IMR-90 (cell line): ENCODE results near the gene BCL11A. TPM values are rescaled to one million over a fixed set of nuclear protein-coding genes. Genes with fewer than 3 reads are reported as not detected.

Experiments
- ATAC-seq: fragments of 200-7000 bp; cut with Tn5 transposase; 2 replicates; pipeline ENCODE4 v1.9.1; 2020; ENCODE audit warnings: low read depth, mild to moderate bottlenecking, moderate library complexity
- BruUV-seq: library from RNA; stranded (reverse); fragments of 400-500 nt; replicated peaks from 2 replicates; lab custom pipeline; 2021; lab: Mats Ljungman, UMichigan
- CTCF ChIA-PET: fragments of 300-600 bp; formaldehyde crosslinking; extraction: SDS; loops from one replicate; lab custom pipeline; 2021; ENCODE audit warnings: antibody characterized with exemption; lab: Yijun Ruan, JAX
- POLR2A ChIA-PET: fragments of 300-600 bp; sonication (Branson Sonifier 250); formaldehyde crosslinking; loops from one replicate; lab custom pipeline; 2022; ENCODE audit warnings: antibody characterized with exemption; ENCODE audit not compliant: unreplicated experiment; lab: Charles Lee
- DNase-seq: peaks from one replicate; pipeline ENCODE4 v3.0.0; 2013
- H2AFZ ChIP-seq: replicated peaks from 2 replicates; pipeline ENCODE3; 2013; ENCODE audit warnings: low read length, mild to moderate bottlenecking; ENCODE audit not compliant: poor library complexity
- H2AK5ac ChIP-seq: 2 replicates; pipeline ENCODE4 v1.6.1; 2013; ENCODE audit warnings: low read depth, low read length, inconsistent platforms
- H2AK9ac ChIP-seq: replicated peaks from 2 replicates; pipeline ENCODE3; 2013; ENCODE audit warnings: mild to moderate bottlenecking, low read depth, low read length, moderate library complexity; ENCODE audit not compliant: poor library complexity
- H2BK120ac ChIP-seq: 2 replicates; pipeline ENCODE4 v1.6.1; 2013; ENCODE audit warnings: low read depth, low read length, inconsistent platforms
- H2BK15ac ChIP-seq: 3 replicates; pipeline ENCODE4 v1.6.1; 2013; ENCODE audit warnings: low read depth, low read length, inconsistent platforms
- H2BK20ac ChIP-seq: 2 replicates; pipeline ENCODE4 v1.6.1; 2013; ENCODE audit warnings: low read depth, mild to moderate bottlenecking, inconsistent platforms, low read length, moderate library complexity
- H2BK5ac ChIP-seq: 2 replicates; pipeline ENCODE4 v1.6.1; 2013; ENCODE audit warnings: mild to moderate bottlenecking, low read depth, low read length, inconsistent platforms; ENCODE audit not compliant: poor library complexity, severe bottlenecking
- H3K14ac ChIP-seq: replicated peaks from 2 replicates; pipeline ENCODE4 v1.6.1; 2013; ENCODE audit warnings: low read depth, low read length, inconsistent platforms
- H3K18ac ChIP-seq: 2 replicates; pipeline ENCODE4 v1.6.1; 2013; ENCODE audit warnings: low read depth, low read length, control low read depth
- H3K23ac ChIP-seq: 2 replicates; pipeline ENCODE4 v1.6.1; 2013; ENCODE audit warnings: low read depth, low read length, inconsistent platforms
- H3K27ac ChIP-seq: 2 replicates; pipeline ENCODE4 v1.5.1; 2013; ENCODE audit warnings: mild to moderate bottlenecking, control low read depth, low read length; ENCODE audit not compliant: insufficient read depth
- H3K27me3 ChIP-seq: 2 replicates; pipeline ENCODE4 v1.6.1; 2013; ENCODE audit warnings: low read length; ENCODE audit not compliant: control insufficient read depth, insufficient read depth
- H3K36me3 ChIP-seq: 2 replicates; pipeline ENCODE4 v1.6.1; 2013; ENCODE audit warnings: low read length, mixed read lengths; ENCODE audit not compliant: control insufficient read depth, insufficient read depth
- H3K4ac ChIP-seq: 2 replicates; pipeline ENCODE4 v1.6.1; 2013; ENCODE audit warnings: low read depth, low read length, inconsistent platforms
- H3K4me1 ChIP-seq: 2 replicates; pipeline ENCODE4 v1.6.1; 2013; ENCODE audit warnings: low read length, mixed read lengths; ENCODE audit not compliant: control insufficient read depth, insufficient read depth
- H3K4me2 ChIP-seq: 2 replicates; pipeline ENCODE4 v1.6.1; 2013; ENCODE audit warnings: low read depth, mild to moderate bottlenecking, control low read depth, low read length, moderate library complexity
- H3K4me3 ChIP-seq: 2 replicates; pipeline ENCODE4 v1.5.1; 2013; ENCODE audit warnings: low read depth, mild to moderate bottlenecking, control low read depth, low read length, moderate library complexity; ENCODE audit not compliant: insufficient read depth
- H3K56ac ChIP-seq: 2 replicates; pipeline ENCODE4 v1.6.1; 2013; ENCODE audit warnings: low read length, inconsistent platforms; ENCODE audit not compliant: insufficient read depth; ENCODE audit errors: extremely low read depth
- H3K79me1 ChIP-seq, 2 experiments: 2 replicates each; pipeline ENCODE4 v1.6.1; 2013; ENCODE audit warnings: low read length in 2 of 2, inconsistent platforms in 1 of 2, low read depth in 1 of 2
- H3K9ac ChIP-seq: 2 replicates; pipeline ENCODE4 v1.6.1; 2013; ENCODE audit warnings: low read depth, low read length, control low read depth
- H3K9me1 ChIP-seq: 2 replicates; pipeline ENCODE4 v1.6.1; 2013; ENCODE audit warnings: low read length, inconsistent platforms; ENCODE audit not compliant: insufficient read depth
- H3K9me3 ChIP-seq: 2 replicates; pipeline ENCODE4 v1.6.1; 2013; ENCODE audit warnings: low read length; ENCODE audit not compliant: control insufficient read depth, insufficient read depth
- H4K20me1 ChIP-seq: 2 replicates; pipeline ENCODE4 v1.6.1; 2013; ENCODE audit warnings: low read length, inconsistent platforms; ENCODE audit not compliant: insufficient read depth
- H4K5ac ChIP-seq: 2 replicates; pipeline ENCODE4 v1.6.1; 2013; ENCODE audit warnings: mild to moderate bottlenecking, low read depth, low read length, control low read depth
- H4K8ac ChIP-seq, 2 experiments: 2 replicates each; pipeline ENCODE4 v1.6.1; 2013; ENCODE audit warnings: low read depth in 2 of 2, low read length in 2 of 2, control low read depth in 1 of 2, inconsistent platforms in 1 of 2
- H4K91ac ChIP-seq: 2 replicates; pipeline ENCODE4 v1.6.1; 2013; ENCODE audit warnings: low read depth, low read length, inconsistent platforms; ENCODE audit not compliant: insufficient read depth
- BHLHE40 ChIP-seq: fragments of 150-350 bp; IDR thresholded peaks from 2 replicates; pipeline ENCODE4 v1.6.1; 2016; ENCODE audit warnings: mild to moderate bottlenecking, low read depth, low read length
- MXI1 ChIP-seq: IDR thresholded peaks from 2 replicates; pipeline ENCODE4 v1.6.1; 2012; ENCODE audit warnings: low read depth, mild to moderate bottlenecking, low read length, moderate library complexity, borderline replicate concordance
- POLR2A ChIP-seq: IDR thresholded peaks from 2 replicates; pipeline ENCODE4 v1.6.1; 2012; ENCODE audit warnings: mild to moderate bottlenecking, low read depth, low read length
- RCOR1 ChIP-seq: IDR thresholded peaks from 2 replicates; pipeline ENCODE4 v1.6.1; 2012; ENCODE audit warnings: mild to moderate bottlenecking, low read length, improper control_type of control experiment; ENCODE audit not compliant: insufficient replicate concordance
- WGBS, 2 experiments: methylation state at CpG; one replicate each; pipeline versions ENCODE4 v1.1.5 to v1.1.7; 2013; ENCODE audit warnings: missing lambda C conversion rate in 2 of 2; ENCODE audit not compliant: insufficient read length in 1 of 2; ENCODE audit errors: extremely low coverage in 2 of 2; 5-methylcytosine and 5-hydroxymethylcytosine counted together
- dilution Hi-C: fragments of 300-500 bp; cut with HindIII; formaldehyde crosslinking; loops from one replicate; pipeline ENCODE4 v1.14.3; 2018; ENCODE audit warnings: low sequenced_read_pairs; ENCODE audit not compliant: unreplicated experiment
- in situ Hi-C: fragments of 300-500 bp; cut with MboI; formaldehyde crosslinking; loops from 3 replicates; pipeline ENCODE4 v1.14.3; 2019; ENCODE audit warnings: low sequenced_read_pairs, inconsistent platforms, mixed read lengths
- intact Hi-C: fragments of 100-400 bp; cut with micrococcal nuclease; formaldehyde crosslinking; loops from 2 replicates; pipeline ENCODE4 v1.10.0; 2022
- polyA plus RNA-seq, 3 experiments: library from polyadenylated mRNA; depleted of rRNA; stranded (reverse); fragments of >200 nt; gene quantifications; 2 replicates each; pipeline ENCODE4 v1.2.3, GENCODE V29; 2012; ENCODE audit warnings: low replicate concordance in 1 of 3
- total RNA-seq: library from RNA; depleted of rRNA; stranded (reverse); fragments of >200 nt; gene quantifications from 2 replicates; pipeline ENCODE4 v1.2.3, GENCODE V29; 2012
- TF ChIP-seq, protein P1 (sequence below): conservative IDR thresholded peaks from 2 replicates; pipeline ENCODE4 v1.5.1; 2012; ENCODE audit warnings: mild to moderate bottlenecking, low read depth, low read length, improper control_type of control experiment
- TF ChIP-seq, protein P2 (sequence below): fragments of 150-350 bp; IDR thresholded peaks from 2 replicates; pipeline ENCODE4 v1.6.1; 2017; ENCODE audit warnings: mild to moderate bottlenecking, antibody characterized with exemption, low read length, low read depth

Gene BCL11A
- total and polyA plus RNA-seq, 2 of the 4 experiments (the other 2 are of a cell fraction) = 1.0 to 1.1 TPM

DNA sequence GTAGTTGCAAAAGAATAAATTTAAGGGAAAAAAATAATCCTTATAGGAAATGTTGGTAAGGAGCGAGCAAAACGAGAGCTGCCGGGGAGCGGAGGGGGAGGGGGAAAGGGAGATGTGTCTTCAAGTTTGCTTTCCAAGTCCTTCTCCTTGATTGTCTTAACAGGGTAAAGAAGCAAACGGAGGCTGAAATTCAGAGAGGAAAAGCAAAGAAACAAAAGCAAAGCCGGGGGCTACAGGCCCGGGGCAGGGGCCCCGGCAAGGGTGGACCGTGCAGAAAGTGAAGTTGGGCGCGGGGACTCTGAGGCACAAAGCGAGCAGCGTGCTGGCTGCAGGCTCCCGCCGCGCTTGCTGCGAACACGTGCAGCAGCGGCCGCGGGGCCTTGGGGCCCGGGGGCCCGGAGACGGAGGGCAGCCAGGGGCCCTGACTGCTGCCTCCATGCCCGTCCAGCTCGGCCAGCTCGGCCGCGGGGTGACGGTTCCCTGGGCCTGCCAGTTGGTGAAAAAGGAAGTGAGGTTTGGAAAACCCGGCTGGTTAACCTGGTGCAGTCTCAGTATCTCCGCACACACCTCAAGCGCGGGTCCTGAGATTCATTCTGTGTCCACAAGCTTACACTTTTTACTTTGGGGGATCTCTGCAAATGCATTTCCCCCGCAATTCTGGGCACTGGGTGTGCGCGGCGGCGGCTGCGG is 4.1 kb downstream of the BCL11A start:
- DNase-seq = no peak

More for the DNA sequence above, 4.1 kb downstream of the BCL11A start:
- H3K56ac ChIP-seq = no peak overlapping the region
- POLR2A ChIA-PET = no interaction called here
- H4K8ac ChIP-seq = no peak overlapping the region
- H3K4me1 ChIP-seq = no peaks in the 10 kb centered on the region
- TF ChIP-seq RCOR1 = no peak
- TF ChIP-seq, protein P1, sequence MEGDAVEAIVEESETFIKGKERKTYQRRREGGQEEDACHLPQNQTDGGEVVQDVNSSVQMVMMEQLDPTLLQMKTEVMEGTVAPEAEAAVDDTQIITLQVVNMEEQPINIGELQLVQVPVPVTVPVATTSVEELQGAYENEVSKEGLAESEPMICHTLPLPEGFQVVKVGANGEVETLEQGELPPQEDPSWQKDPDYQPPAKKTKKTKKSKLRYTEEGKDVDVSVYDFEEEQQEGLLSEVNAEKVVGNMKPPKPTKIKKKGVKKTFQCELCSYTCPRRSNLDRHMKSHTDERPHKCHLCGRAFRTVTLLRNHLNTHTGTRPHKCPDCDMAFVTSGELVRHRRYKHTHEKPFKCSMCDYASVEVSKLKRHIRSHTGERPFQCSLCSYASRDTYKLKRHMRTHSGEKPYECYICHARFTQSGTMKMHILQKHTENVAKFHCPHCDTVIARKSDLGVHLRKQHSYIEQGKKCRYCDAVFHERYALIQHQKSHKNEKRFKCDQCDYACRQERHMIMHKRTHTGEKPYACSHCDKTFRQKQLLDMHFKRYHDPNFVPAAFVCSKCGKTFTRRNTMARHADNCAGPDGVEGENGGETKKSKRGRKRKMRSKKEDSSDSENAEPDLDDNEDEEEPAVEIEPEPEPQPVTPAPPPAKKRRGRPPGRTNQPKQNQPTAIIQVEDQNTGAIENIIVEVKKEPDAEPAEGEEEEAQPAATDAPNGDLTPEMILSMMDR = no peak
- 0 out of 2 replicates have a peak, but pooled peaks have one; percentile 22 for TF ChIP-seq BHLHE40
- TF ChIP-seq, protein P2, sequence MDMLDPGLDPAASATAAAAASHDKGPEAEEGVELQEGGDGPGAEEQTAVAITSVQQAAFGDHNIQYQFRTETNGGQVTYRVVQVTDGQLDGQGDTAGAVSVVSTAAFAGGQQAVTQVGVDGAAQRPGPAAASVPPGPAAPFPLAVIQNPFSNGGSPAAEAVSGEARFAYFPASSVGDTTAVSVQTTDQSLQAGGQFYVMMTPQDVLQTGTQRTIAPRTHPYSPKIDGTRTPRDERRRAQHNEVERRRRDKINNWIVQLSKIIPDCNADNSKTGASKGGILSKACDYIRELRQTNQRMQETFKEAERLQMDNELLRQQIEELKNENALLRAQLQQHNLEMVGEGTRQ = no peak
- TF ChIP-seq MXI1 = peak; percentile 85; the same call in 1 of the 2 replicates
- no peak for TF ChIP-seq POLR2A
- no peak overlapping the region for H3K18ac ChIP-seq
- dilution Hi-C loops = no loop called here
- peak overlapping the region; percentile 57 for H3K4me3 ChIP-seq
- H2AK9ac ChIP-seq = no peak overlapping the region
- H2AFZ ChIP-seq = peak overlapping the region; percentile 94
- no peak overlapping the region for H2BK5ac ChIP-seq
- H4K91ac ChIP-seq = no peak overlapping the region
- peak overlapping the region; percentile 65 for H3K4me2 ChIP-seq
- no peaks in the 10 kb centered on the region for H3K36me3 ChIP-seq
- H4K5ac ChIP-seq = no peak overlapping the region
- H2BK120ac ChIP-seq = no peak overlapping the region
- H3K27me3 ChIP-seq = peaks cover 42% of the 10 kb centered on the region
- no peaks in the 10 kb centered on the region for H3K79me1 ChIP-seq
- no peak overlapping the region for H3K27ac ChIP-seq
- H3K9ac ChIP-seq = peak overlapping the region; percentile 2; the same call in 1 of the 2 replicates
- no peak for ATAC-seq
- no peak overlapping the region for H3K23ac ChIP-seq
- no peak overlapping the region for H3K14ac ChIP-seq
- H4K20me1 ChIP-seq = no peaks in the 10 kb centered on the region
- in situ Hi-C loops = no loop called here
- H2BK20ac ChIP-seq = no peak overlapping the region
- intact Hi-C loops = no loop called here
- H3K9me3 ChIP-seq = no peaks in the 10 kb centered on the region
- H2AK5ac ChIP-seq = no peak overlapping the region
- no peaks in the 10 kb centered on the region for H3K9me1 ChIP-seq
- H3K4ac ChIP-seq = no peak overlapping the region
- CTCF ChIA-PET = interaction anchor here (0.6 to 1.1 kb wide), 6 partner anchors 11 to 721 kb away, joined by 3 to 6 read pairs (median 4); no protein-coding TSS in a partner anchor
- 0% methylated on average over 14 of the region's 40 CpGs; no CpG with 5 or more reads in 1 of the 2 experiments for WGBS, 2 experiments
- no TSS peak for BruUV-seq
- no peak overlapping the region for H2BK15ac ChIP-seq
